Loucy (cell line): ENCODE measurements around the gene CMKLR1.

Source experiments
- EZH2phosphoT487 ChIP-seq: fragments of 200-600 bp; IDR thresholded peaks from 2 replicates; pipeline ENCODE4 v1.6.1; 2018; ENCODE audit warnings: antibody characterized with exemption, mild to moderate bottlenecking, moderate library complexity, borderline replicate concordance
- TF ChIP-seq, protein P1 (sequence below): fragments of 200-600 bp; sonication (generic); conservative IDR thresholded peaks from 2 replicates; pipeline ENCODE4 v1.5.1; 2014; ENCODE audit warnings: mild to moderate bottlenecking, antibody characterized with exemption, low read length

DNA sequence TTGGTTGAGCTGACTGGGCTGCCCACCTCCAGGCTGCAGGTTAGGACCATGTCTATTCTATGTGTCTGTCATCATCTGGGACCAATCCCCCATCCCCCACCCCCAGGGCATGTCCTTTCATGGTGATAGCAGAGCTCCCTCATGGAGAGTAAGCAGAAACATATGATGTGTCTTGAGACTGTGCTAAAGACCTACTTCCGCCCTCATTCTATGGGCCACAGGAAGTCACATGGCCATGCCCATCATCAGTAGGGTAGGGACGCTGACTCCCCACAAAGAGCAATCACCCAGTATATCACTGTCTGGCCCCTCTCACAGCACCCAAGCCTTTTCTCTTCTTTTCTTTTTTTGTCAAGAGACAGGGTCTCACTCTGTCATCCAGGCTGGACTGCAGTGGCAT lies 99.7 kb downstream of the CMKLR1 start:
- TF ChIP-seq, protein P1, sequence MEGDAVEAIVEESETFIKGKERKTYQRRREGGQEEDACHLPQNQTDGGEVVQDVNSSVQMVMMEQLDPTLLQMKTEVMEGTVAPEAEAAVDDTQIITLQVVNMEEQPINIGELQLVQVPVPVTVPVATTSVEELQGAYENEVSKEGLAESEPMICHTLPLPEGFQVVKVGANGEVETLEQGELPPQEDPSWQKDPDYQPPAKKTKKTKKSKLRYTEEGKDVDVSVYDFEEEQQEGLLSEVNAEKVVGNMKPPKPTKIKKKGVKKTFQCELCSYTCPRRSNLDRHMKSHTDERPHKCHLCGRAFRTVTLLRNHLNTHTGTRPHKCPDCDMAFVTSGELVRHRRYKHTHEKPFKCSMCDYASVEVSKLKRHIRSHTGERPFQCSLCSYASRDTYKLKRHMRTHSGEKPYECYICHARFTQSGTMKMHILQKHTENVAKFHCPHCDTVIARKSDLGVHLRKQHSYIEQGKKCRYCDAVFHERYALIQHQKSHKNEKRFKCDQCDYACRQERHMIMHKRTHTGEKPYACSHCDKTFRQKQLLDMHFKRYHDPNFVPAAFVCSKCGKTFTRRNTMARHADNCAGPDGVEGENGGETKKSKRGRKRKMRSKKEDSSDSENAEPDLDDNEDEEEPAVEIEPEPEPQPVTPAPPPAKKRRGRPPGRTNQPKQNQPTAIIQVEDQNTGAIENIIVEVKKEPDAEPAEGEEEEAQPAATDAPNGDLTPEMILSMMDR = no peak
- TF ChIP-seq EZH2phosphoT487 = no peak
